Hepatocyte (in vitro differentiated cells): Measurements from ENCODE around the gene GNS. TPM values are rescaled to one million over a fixed set of nuclear protein-coding genes. Genes with fewer than 3 reads are reported as not detected.
A peak's percentile ranks its signal among the peaks of the same experiment; 100 is the strongest.

ENCODE experiments used
- DNase-seq: peaks from one replicate; pipeline ENCODE4 v3.0.0-alpha.2; 2016; ENCODE audit warnings: low spot score
- H2AFZ ChIP-seq: fragments of 200-600 bp; sonication (generic); 2 replicates; pipeline ENCODE4 v1.6.0; 2016; ENCODE audit warnings: antibody characterized with exemption, mild to moderate bottlenecking
- H3K27ac ChIP-seq: fragments of 200-600 bp; sonication (generic); 2 replicates; pipeline ENCODE4 v1.5.1; 2016; ENCODE audit warnings: mild to moderate bottlenecking
- H3K27me3 ChIP-seq: fragments of 200-600 bp; sonication (generic); 2 replicates; pipeline ENCODE4 v1.6.1; 2016
- H3K36me3 ChIP-seq: fragments of 200-600 bp; sonication (generic); replicated peaks from 2 replicates; pipeline ENCODE4 v1.5.1; 2016; ENCODE audit warnings: low read depth; ENCODE audit not compliant: insufficient read depth
- H3K4me1 ChIP-seq: fragments of 200-600 bp; sonication (generic); 2 replicates; pipeline ENCODE4 v1.5.1; 2016; ENCODE audit warnings: mild to moderate bottlenecking, moderate library complexity; ENCODE audit not compliant: insufficient read depth
- H3K4me2 ChIP-seq: fragments of 200-600 bp; sonication (generic); 2 replicates; pipeline ENCODE4 v1.6.0; 2016
- H3K4me3 ChIP-seq: fragments of 200-600 bp; sonication (generic); 2 replicates; pipeline ENCODE4 v1.5.1; 2016; ENCODE audit warnings: mild to moderate bottlenecking
- H3K79me2 ChIP-seq: fragments of 200-600 bp; sonication (generic); 2 replicates; pipeline ENCODE4 v1.6.0; 2017; ENCODE audit warnings: mild to moderate bottlenecking
- H3K9me2 ChIP-seq: fragments of 200-600 bp; sonication (generic); replicated peaks from 2 replicates; pipeline ENCODE4 v1.6.0; 2017; ENCODE audit warnings: mild to moderate bottlenecking; ENCODE audit not compliant: insufficient read depth
- H3K9me3 ChIP-seq: fragments of 200-600 bp; sonication (generic); 2 replicates; pipeline ENCODE4 v1.5.1; 2016; ENCODE audit warnings: low read depth, mild to moderate bottlenecking
- H4K20me1 ChIP-seq: fragments of 200-600 bp; sonication (generic); 2 replicates; pipeline ENCODE4 v1.6.0; 2016; ENCODE audit warnings: mild to moderate bottlenecking; ENCODE audit not compliant: insufficient read depth, poor library complexity, severe bottlenecking
- EZH2 ChIP-seq: fragments of 200-600 bp; sonication (generic); IDR thresholded peaks from 2 replicates; pipeline ENCODE4 v1.6.1; 2016; ENCODE audit warnings: antibody characterized with exemption, mild to moderate bottlenecking, borderline replicate concordance
- EZH2phosphoT487 ChIP-seq: fragments of 200-600 bp; sonication (generic); IDR thresholded peaks from one replicate; pipeline ENCODE4 v1.6.1; 2018; ENCODE audit warnings: antibody characterized with exemption, mild to moderate bottlenecking, low read depth, moderate library complexity; ENCODE audit not compliant: unreplicated experiment, severe bottlenecking
- WGBS: methylation state at CpG from one replicate; pipeline ENCODE4 v1.1.6; 2016; ENCODE audit warnings: low lambda C conversion rate; ENCODE audit errors: missing lambda C conversion rate; 5-methylcytosine and 5-hydroxymethylcytosine counted together
- polyA plus RNA-seq: library from polyadenylated mRNA; unstranded; fragments of >200 nt; fragmentation: Nextera tagmentation; extraction: Ambion mirVana; gene quantifications from 2 replicates; pipeline ENCODE4 v1.2.1, GENCODE V29; 2016
- total RNA-seq: library from RNA; depleted of rRNA; stranded (reverse); fragments of >200 nt; gene quantifications from 2 replicates; pipeline ENCODE4 v1.2.3, GENCODE V29; 2014
- TF ChIP-seq, protein P1 (sequence below): fragments of 200-600 bp; sonication (generic); IDR thresholded peaks from 2 replicates; pipeline ENCODE4 v1.5.1; 2016; ENCODE audit warnings: antibody characterized with exemption, mild to moderate bottlenecking; ENCODE audit not compliant: poor library complexity

Gene GNS
- total and polyA plus RNA-seq, 2 experiments from 2014 or later: 88.0 to 193 TPM

DNA sequence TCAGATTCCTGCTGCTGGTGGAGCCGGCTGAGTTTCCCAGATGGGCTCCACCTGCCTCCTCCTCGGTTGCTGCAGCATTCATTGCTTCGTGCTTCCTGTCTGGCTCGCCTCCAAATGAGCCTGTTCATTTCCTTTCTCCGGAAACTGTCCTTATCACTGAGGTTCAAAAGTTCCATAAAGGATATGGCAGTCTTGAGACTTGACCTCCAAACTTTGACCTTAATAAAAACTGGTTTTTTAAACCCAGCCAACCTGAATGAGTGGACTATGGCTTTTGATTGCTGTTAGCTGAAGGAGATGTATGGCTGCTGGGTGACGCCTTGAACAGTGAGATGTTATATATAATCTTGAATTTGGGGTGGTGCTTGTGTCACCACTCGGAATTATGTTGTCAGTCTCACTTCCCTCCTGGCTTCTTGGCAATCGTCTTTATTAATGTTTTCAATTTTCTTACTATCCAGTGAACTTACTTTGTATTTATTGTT, 86.2 kb downstream of the GNS start:
- no peaks in the 10 kb centered on the region for H3K9me2 ChIP-seq
- peak overlapping the region; percentile 42 for H3K4me2 ChIP-seq
- no peaks in the 10 kb centered on the region for H3K27me3 ChIP-seq
- H3K4me1 ChIP-seq: peaks cover 37% of the 10 kb centered on the region
- no peaks in the 10 kb centered on the region for H3K9me3 ChIP-seq
- no peak overlapping the region for H2AFZ ChIP-seq
- H3K27ac ChIP-seq: peak overlapping the region; percentile 35
- TF ChIP-seq, protein P1, sequence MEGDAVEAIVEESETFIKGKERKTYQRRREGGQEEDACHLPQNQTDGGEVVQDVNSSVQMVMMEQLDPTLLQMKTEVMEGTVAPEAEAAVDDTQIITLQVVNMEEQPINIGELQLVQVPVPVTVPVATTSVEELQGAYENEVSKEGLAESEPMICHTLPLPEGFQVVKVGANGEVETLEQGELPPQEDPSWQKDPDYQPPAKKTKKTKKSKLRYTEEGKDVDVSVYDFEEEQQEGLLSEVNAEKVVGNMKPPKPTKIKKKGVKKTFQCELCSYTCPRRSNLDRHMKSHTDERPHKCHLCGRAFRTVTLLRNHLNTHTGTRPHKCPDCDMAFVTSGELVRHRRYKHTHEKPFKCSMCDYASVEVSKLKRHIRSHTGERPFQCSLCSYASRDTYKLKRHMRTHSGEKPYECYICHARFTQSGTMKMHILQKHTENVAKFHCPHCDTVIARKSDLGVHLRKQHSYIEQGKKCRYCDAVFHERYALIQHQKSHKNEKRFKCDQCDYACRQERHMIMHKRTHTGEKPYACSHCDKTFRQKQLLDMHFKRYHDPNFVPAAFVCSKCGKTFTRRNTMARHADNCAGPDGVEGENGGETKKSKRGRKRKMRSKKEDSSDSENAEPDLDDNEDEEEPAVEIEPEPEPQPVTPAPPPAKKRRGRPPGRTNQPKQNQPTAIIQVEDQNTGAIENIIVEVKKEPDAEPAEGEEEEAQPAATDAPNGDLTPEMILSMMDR: no peak
- TF ChIP-seq EZH2 (no peak), EZH2phosphoT487 (no peak)
- peaks cover 28% of the 10 kb centered on the region for H3K79me2 ChIP-seq
- no peaks in the 10 kb centered on the region for H4K20me1 ChIP-seq
- peak; percentile 58 for DNase-seq
- 38% methylated on average over 8 of the region's 8 CpGs for WGBS
- H3K4me3 ChIP-seq: no peak overlapping the region
- no peaks in the 10 kb centered on the region for H3K36me3 ChIP-seq

DNA sequence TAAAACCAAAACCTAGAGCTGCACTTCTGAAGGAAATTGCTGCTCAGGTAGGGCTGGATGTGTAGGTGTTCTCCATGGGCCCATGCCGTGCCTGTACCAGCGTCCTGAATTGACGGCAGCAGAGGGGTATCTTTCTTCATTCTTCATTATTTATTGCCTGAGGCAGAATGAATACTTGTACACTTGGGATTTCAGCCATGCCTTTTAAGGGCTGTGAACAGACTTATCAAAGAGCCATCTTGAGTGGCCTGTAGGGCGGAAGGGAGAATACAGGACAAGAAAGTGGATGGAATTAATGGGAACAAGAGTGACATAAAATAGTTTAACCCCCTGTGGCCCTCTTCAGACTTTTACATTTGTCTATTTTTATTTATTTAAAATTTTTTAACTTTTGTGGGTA, 87.5 kb downstream of the GNS start:
- Histone ChIP-seq H4K20me1 (no peaks in the 10 kb centered on the region), H3K79me2 (peaks cover 33% of the 10 kb centered on the region), H3K4me2 (no peak overlapping the region), H3K9me2 (no peaks in the 10 kb centered on the region), H3K4me1 (peaks cover 42% of the 10 kb centered on the region), H3K36me3 (no peaks in the 10 kb centered on the region), H3K9me3 (no peaks in the 10 kb centered on the region), H3K4me3 (no peak overlapping the region), H2AFZ (no peak overlapping the region), H3K27ac (no peak overlapping the region), H3K27me3 (no peaks in the 10 kb centered on the region)
- TF ChIP-seq EZH2phosphoT487: no peak
- TF ChIP-seq, protein P1: no peak
- TF ChIP-seq EZH2: no peak
- no peak for DNase-seq
- 87% methylated on average over 4 of the region's 4 CpGs for WGBS

DNA sequence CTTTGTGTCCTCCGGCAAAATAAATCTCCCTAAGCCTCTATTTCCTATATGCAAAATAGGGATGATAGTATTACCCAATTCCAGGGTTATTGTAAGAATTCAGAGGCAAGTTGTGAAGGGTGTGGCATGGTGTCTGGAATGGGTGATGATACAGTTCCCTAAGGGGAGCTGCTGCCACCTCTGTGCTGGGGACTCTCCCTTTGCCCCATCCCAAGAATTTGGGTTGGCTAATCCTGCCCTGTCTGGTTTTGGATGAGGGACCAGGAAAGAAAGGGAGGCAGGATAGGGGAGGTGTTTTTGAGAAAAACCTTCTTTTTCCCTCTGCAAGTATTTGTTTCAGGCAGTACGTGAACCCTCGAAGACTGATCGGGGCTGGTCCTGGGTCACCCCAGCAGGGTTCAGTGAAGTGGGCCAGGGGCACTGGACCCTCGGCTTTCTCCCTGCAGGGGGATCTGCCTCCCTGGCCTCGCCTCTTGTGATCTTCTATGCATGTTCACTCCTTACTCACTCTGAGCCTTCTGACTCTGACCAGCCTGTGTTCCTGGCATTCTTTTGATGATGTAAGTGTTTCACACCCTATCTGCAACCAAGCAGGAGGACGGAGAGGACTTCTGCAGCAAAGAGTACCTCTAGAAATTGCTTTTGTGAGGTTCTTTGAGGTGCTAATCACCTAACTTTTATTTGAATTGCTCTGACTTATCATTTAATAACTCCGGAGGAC, 88.1 kb downstream of the GNS start:
- Histone ChIP-seq H3K4me2 (no peak overlapping the region), H3K79me2 (peaks cover 33% of the 10 kb centered on the region), H3K27me3 (no peaks in the 10 kb centered on the region), H3K4me3 (no peak overlapping the region), H3K9me3 (no peaks in the 10 kb centered on the region), H2AFZ (no peak overlapping the region), H3K4me1 (peaks cover 48% of the 10 kb centered on the region), H4K20me1 (no peaks in the 10 kb centered on the region), H3K9me2 (no peaks in the 10 kb centered on the region), H3K27ac (no peak overlapping the region), H3K36me3 (no peaks in the 10 kb centered on the region)
- TF ChIP-seq, protein P1: no peak
- TF ChIP-seq EZH2phosphoT487 (no peak), EZH2 (no peak)
- 64% methylated on average over 8 of the region's 8 CpGs for WGBS
- DNase-seq: no peak
